DOHH2 (cell line): Measurements from ENCODE around the gene ROR2.

Experiments
- CTCF ChIP-seq: fragments of 200-600 bp; sonication (generic); IDR thresholded peaks from one replicate; pipeline ENCODE4 v1.5.1; 2014; ENCODE audit warnings: antibody characterized with exemption, mild to moderate bottlenecking, low read depth, low read length; ENCODE audit not compliant: poor library complexity, severe bottlenecking
- EZH2phosphoT487 ChIP-seq: fragments of 200-600 bp; sonication (generic); IDR thresholded peaks from 2 replicates; pipeline ENCODE4 v1.6.1; 2017; ENCODE audit warnings: borderline replicate concordance, mild to moderate bottlenecking, antibody characterized with exemption, low read length, moderate library complexity, mixed read lengths

- no peak for TF ChIP-seq CTCF
- TF ChIP-seq EZH2phosphoT487 = no peak
These were observed 403.5 kb downstream of the ROR2 start for GRCh38 chr9:91546574-91546973.
